T-helper 1 cell treated with Interleukin-12 subunit alpha and Interleukin-12 subunit beta and Interleukin-4 antibody, amounts not matched to agents 30 μg/mL and 1 μg/mL, for 36 hours (primary cell): ENCODE measurements around the gene HIF1AN.

Experiments used
- H3K27ac Mint-ChIP-seq: one replicate; pipeline ENCODE4 v1.8.0; 2021; ENCODE audit warnings: mild to moderate bottlenecking, mixed read lengths
- H3K27me3 Mint-ChIP-seq: one replicate; pipeline ENCODE4 v1.8.0; 2021; ENCODE audit warnings: low read depth, mixed read lengths
- H3K36me3 Mint-ChIP-seq: one replicate; pipeline ENCODE4 v1.8.0; 2021; ENCODE audit warnings: low read depth, mixed read lengths
- H3K4me1 Mint-ChIP-seq: one replicate; pipeline ENCODE4 v1.8.0; 2021; ENCODE audit warnings: low read depth, mixed read lengths
- H3K4me3 Mint-ChIP-seq: one replicate; pipeline ENCODE4 v1.8.0; 2021; ENCODE audit warnings: mild to moderate bottlenecking, moderate library complexity, mixed read lengths
- H3K9me3 Mint-ChIP-seq: one replicate; pipeline ENCODE4 v1.8.0; 2021; ENCODE audit warnings: mixed read lengths

HIF1AN gene

DNA sequence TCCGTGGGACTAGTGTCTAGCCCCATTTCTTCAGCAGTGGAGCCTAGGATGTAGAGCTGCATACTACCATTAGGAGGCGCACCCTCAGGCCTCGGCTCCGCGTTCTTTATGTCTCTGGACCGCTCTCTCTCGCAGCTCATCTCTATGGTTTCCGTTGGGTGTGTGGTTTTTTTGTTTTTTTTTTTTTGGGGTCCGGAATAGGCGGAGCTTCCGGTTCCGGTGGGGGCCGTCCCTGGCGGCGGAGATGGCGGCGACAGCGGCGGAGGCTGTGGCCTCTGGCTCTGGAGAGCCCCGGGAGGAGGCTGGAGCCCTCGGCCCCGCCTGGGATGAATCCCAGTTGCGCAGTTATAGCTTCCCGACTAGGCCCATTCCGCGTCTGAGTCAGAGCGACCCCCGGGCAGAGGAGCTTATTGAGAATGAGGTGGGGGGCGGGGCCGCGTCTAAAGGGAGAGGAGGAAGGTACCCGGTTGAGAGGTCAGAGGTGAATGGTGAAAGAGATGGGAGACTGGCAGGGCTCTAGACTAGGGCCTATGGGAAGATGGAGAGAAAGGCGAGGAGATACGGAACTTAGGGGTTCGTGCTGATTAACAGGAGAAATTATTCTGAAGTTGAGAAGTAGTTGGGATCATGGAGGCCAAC is at the start of gene HIF1AN:
Gene HIF1AN, plus strand, starts transcription at position 229 of the 639 bp plus-strand sequence. Its CDS starts 16 bp downstream, at position 245.
- Mint-ChIP-seq H3K36me3 (peaks cover 23% of the 10 kb centered on the region), H3K4me3 (no peak within 1 kb of the TSS), H3K27ac (no peak within 1 kb of the TSS), H3K27me3 (no peaks in the 10 kb centered on the region), H3K9me3 (no peaks in the 10 kb centered on the region), H3K4me1 (peaks cover 34% of the 10 kb centered on the region)

DNA sequence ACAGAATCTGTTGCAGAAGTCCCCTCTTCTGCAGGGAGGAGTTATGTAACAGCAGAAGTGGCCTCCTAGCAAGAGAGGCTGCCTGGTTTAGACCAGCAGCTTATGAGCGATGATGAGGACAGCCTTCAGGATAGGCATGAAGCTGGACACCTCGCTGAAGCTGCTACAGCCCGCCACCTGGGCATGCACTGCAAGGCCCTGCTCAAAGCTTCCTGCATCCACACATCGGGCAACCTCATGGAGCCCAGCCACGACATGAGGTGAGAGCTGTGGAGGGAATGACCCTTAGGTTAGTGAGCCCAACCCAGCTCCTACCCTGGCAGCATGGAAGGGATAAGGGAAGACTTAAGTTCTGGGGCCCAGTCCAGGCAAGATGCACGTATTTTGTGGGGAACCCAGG is 48.2 kb upstream of the HIF1AN start:
- no peaks in the 10 kb centered on the region for H3K27me3 Mint-ChIP-seq
- no peak overlapping the region for H3K27ac Mint-ChIP-seq
- H3K36me3 Mint-ChIP-seq, result peaks cover 65% of the 10 kb centered on the region

DNA sequence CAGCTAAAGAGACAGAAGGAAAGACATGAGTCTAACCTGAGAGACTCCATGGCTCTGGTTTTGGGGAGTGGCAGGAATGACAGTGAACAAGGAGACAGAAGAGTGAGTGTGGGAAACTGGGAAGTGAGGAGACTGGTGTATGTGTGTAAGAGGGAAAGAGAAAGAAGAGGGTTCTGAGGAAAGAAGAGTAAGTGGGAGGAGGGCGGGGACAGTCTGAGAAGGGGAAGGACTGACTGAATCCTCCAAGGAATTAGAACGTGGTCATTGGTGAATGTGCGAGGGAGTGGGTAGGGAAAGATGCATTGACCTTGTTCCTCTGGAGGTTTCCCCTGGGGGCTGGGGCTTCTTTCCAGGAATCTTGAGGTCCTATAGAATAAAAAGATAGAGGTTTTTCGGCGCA is 46.3 kb upstream of the HIF1AN start:
- no peak overlapping the region for H3K27ac Mint-ChIP-seq
- no peaks in the 10 kb centered on the region for H3K9me3 Mint-ChIP-seq
- no peak overlapping the region for H3K4me3 Mint-ChIP-seq
- peaks cover 29% of the 10 kb centered on the region for H3K4me1 Mint-ChIP-seq
- H3K27me3 Mint-ChIP-seq, result no peaks in the 10 kb centered on the region
- H3K36me3 Mint-ChIP-seq, result peaks cover 70% of the 10 kb centered on the region

More for the DNA sequence above, 48.2 kb upstream of the HIF1AN start:
- no peaks in the 10 kb centered on the region for H3K9me3 Mint-ChIP-seq
- peaks cover 34% of the 10 kb centered on the region for H3K4me1 Mint-ChIP-seq
- H3K4me3 Mint-ChIP-seq, result no peak overlapping the region

DNA sequence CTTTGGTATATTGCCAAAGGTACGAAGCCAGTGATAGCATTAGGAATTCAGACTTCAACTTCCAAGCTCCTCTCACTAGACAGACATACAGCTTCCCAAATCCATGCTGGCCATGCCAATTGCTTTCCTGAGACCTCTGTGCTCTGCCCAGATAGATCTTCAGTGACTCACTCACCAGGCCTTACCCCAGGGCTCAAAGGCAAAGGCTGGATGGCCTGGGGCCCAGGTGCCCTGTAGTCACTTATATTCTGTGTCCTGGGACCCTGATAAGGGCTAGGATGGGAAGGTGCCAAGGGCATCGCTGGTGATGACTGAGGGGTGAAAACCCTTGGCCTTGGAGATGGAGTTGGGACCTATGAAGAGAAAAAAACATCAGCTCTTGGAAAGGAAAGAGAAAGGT is 45.2 kb upstream of the HIF1AN start:
- Mint-ChIP-seq H3K27me3 (no peaks in the 10 kb centered on the region), H3K4me3 (no peak overlapping the region), H3K36me3 (peaks cover 70% of the 10 kb centered on the region), H3K4me1 (peaks cover 29% of the 10 kb centered on the region), H3K9me3 (no peaks in the 10 kb centered on the region), H3K27ac (peak overlapping the region; percentile 11)

DNA sequence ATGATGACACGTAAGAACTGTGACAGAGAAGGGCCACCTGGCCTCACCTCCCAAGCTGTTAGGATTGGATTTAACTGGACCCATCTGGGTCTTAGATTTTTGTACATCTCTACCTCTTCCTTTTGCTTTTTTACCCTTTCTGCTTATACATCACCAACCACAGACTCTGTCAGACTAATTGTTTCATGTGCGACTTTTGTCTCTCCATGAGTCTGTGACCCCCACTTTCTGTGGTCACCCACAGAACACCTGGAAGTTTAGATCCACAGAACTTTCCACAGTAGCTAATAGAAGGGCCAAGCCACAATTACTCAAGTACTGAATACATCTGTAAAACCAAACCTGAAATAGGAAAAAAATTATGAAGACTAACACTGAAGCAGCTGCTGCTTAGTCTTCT is 39.2 kb upstream of the HIF1AN start:
- H3K27me3 Mint-ChIP-seq, result no peaks in the 10 kb centered on the region
- no peak overlapping the region for H3K4me3 Mint-ChIP-seq
- peaks cover 63% of the 10 kb centered on the region for H3K4me1 Mint-ChIP-seq
- H3K27ac Mint-ChIP-seq, result peak overlapping the region; percentile 64
- peaks cover 70% of the 10 kb centered on the region for H3K36me3 Mint-ChIP-seq
- no peaks in the 10 kb centered on the region for H3K9me3 Mint-ChIP-seq

DNA sequence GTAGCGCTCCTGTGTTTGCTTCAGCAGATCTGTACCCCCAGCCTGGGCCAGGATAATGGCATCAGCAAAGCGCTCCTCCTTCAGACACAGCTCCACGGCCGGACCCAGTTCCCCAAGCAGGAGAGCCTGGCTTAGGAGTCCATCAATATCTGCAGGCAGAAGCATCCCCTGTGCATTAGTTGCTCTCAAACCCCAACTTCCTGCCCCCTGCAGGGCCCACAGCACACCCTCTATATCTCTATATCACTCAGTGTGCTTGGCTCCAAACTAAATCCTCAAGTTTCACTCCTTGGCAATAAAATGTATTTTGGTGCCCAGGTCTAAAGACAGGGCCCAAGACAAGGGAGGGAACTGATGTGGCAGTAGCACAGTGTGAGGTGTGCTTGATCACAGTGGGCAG is 37.7 kb upstream of the HIF1AN start:
- peak overlapping the region; percentile 53 for H3K4me3 Mint-ChIP-seq
- peaks cover 77% of the 10 kb centered on the region for H3K36me3 Mint-ChIP-seq
- peak overlapping the region; percentile 83 for H3K27ac Mint-ChIP-seq
- H3K27me3 Mint-ChIP-seq, result no peaks in the 10 kb centered on the region
- no peaks in the 10 kb centered on the region for H3K9me3 Mint-ChIP-seq
- peaks cover 75% of the 10 kb centered on the region for H3K4me1 Mint-ChIP-seq

DNA sequence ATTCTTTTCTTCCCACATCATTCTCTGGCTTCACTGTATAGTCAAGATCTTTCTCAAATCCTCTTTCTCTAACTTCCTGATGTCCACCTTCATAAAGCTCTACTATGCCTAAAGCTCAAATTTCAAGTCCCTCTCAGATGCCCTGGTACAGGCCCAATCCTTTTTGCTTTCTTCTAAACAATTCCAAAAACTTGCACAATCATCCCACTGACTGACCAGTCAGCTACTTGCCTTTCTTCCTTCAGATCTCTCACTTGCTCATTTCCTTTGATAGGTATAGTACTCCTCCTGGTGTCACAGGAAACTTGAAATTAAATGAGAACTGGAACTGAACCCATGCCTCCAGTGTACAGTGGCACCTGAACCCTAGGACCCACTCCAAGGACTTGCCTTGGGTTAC is 34.3 kb upstream of the HIF1AN start:
- peak overlapping the region; percentile 28 for H3K27ac Mint-ChIP-seq
- H3K4me1 Mint-ChIP-seq, result peaks cover 80% of the 10 kb centered on the region
- peaks cover 74% of the 10 kb centered on the region for H3K36me3 Mint-ChIP-seq
- no peaks in the 10 kb centered on the region for H3K27me3 Mint-ChIP-seq
- H3K9me3 Mint-ChIP-seq, result no peaks in the 10 kb centered on the region
- peak overlapping the region; percentile 10 for H3K4me3 Mint-ChIP-seq

DNA sequence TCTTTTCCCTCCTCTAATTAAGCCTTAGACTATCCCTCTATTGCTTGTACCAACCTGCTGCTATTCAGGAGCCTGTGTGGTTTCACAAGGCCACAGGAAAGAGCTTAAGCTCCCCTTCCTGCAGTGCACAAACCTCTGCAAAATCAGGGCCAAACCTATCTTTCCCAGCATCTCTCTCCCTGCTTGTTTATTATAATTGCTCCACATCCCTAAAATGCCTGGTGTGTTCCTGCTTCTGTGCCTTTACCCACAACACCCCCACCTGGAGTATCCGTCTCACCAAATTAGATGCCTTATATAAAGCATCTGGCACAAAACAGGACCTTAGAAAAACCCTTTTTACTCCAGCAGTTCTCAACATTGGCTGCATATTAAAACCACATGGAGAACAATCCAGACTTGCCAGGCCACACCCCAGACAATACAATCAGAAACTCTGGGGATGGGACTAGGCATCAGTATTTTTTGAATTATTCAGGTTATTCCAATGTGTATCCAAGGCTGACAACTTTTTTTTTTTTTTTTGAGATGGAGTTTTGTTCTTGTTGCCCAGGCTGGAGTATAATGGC is 32.7 kb upstream of the HIF1AN start:
- no peaks in the 10 kb centered on the region for H3K9me3 Mint-ChIP-seq
- peak overlapping the region; percentile 14 for H3K4me3 Mint-ChIP-seq
- no peaks in the 10 kb centered on the region for H3K27me3 Mint-ChIP-seq
- H3K36me3 Mint-ChIP-seq, result peaks cover 79% of the 10 kb centered on the region
- H3K4me1 Mint-ChIP-seq, result peaks cover 84% of the 10 kb centered on the region
- H3K27ac Mint-ChIP-seq, result peak overlapping the region; percentile 57

DNA sequence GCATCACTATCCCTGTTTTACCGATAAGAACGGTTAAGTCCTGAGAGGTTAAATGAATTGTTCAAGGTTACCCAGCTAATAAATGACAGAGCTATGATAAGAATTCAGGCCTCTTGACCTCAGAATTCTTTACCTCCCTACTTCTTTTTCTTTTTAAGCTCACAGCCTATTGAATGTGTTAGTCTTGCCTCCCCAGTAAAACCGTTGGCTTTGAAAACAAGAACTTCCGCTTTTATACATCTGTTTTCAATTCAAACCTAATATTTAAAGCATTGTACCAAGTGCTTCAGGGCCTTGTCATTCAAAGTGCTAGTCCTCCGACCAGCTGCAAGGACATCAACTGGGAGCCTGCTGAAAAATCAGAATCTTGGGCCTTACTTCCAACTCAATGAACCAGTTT is 31.6 kb upstream of the HIF1AN start:
- H3K9me3 Mint-ChIP-seq, result no peaks in the 10 kb centered on the region
- no peaks in the 10 kb centered on the region for H3K27me3 Mint-ChIP-seq
- H3K4me3 Mint-ChIP-seq, result no peak overlapping the region
- H3K27ac Mint-ChIP-seq, result peak overlapping the region; percentile 27
- peaks cover 82% of the 10 kb centered on the region for H3K4me1 Mint-ChIP-seq
- peaks cover 74% of the 10 kb centered on the region for H3K36me3 Mint-ChIP-seq

DNA sequence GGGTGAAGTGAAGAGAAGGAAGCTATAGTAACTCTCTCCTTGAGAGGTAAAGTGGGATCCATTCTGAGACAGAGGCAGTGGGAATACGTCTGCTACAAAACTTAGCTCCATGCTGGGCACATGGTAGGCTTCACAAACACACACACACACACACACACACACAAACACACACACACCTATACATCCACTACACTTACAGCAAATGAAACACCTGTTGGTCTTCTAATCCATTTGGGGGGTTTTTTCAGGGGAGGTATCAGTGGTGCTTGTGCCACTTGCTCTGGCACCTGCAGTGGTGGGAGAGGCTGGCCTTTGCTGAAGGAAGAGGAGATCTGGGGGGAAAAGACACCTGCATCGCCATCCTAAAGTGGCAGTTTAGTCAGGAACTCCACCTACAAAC is 30.6 kb upstream of the HIF1AN start:
- H3K27ac Mint-ChIP-seq, result peak overlapping the region; percentile 97
- peaks cover 82% of the 10 kb centered on the region for H3K4me1 Mint-ChIP-seq
- no peaks in the 10 kb centered on the region for H3K27me3 Mint-ChIP-seq
- no peaks in the 10 kb centered on the region for H3K9me3 Mint-ChIP-seq
- H3K36me3 Mint-ChIP-seq, result peaks cover 64% of the 10 kb centered on the region
- peak overlapping the region; percentile 91 for H3K4me3 Mint-ChIP-seq

DNA sequence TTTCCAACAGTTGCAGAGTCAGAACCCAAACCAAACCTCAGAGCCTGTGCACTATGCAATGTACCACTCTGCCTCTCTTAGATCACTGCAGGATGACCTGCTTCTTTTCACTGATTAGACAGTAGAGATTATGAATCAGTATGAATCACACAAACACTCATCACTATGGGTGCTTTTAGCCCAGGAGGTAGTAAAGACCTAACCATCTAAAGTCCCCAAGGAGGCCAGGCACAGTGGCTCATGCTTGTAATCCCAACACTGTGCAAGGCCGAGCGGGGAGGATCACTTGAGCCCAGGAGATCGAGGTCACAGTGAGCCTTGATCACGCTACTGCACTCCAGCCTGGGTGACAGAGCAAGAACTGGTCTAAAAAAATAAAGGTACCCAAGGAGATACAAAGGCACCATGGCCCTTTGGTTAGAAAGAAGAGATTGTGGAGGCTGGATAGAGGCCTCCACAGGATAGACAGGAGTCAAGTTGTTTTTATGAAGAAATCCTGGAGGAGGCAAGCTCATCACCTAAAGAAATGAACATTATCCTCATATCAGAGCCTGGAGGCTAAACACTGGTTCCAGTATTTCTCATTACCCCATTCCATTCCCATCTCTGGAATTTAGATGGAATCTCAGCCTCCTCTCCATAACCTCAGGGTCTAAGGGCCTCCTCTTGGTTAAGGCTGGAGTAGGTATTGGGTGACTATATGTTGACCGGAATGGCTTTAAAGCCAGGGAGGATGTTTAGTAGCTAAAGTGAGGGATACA is 29.0 kb upstream of the HIF1AN start:
- Mint-ChIP-seq H3K4me3 (peak overlapping the region; percentile 91), H3K9me3 (no peaks in the 10 kb centered on the region), H3K4me1 (peaks cover 86% of the 10 kb centered on the region), H3K27ac (peak overlapping the region; percentile 97), H3K36me3 (peaks cover 59% of the 10 kb centered on the region), H3K27me3 (no peaks in the 10 kb centered on the region)

DNA sequence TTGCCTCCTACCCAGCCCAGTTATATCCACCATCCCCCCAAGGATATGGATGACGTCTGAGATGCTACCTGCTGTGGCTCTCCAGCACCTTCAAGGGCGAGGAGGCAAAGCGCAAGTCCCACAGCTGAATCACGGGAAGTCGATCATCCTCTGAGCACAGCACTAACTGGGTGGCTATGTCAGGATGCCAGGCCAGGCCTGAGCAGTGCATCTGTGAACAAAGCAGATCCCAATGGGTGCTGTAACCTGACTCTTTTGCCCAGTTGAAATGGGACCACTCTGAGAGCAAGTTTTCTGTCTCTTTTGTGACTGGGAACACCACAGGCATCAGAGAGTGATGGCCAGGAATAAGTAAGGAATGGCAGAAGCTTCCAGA is 28.4 kb upstream of the HIF1AN start:
- Mint-ChIP-seq H3K4me1 (peaks cover 86% of the 10 kb centered on the region), H3K4me3 (peak overlapping the region; percentile 91), H3K9me3 (no peaks in the 10 kb centered on the region), H3K27ac (peak overlapping the region; percentile 97), H3K36me3 (peaks cover 58% of the 10 kb centered on the region), H3K27me3 (no peaks in the 10 kb centered on the region)

DNA sequence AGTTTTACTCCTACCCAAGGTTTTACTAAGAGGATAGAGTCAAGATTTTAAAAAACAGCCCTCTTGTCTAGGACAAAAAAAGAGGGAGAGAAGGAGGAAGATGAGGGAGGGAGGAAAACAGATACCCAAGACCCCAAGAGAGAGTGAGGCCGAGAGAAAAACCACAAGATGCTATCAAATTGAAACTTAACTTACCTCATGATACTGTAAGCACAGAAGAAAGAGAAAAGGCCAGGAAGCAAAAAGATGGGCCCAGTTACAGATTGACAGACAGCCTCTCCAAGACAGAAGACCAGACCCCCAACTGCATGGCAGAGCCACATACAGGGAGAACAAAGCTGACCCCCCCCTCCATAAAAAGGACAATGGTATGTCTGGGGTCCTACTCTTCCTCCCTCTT is 27.5 kb upstream of the HIF1AN start:
- no peaks in the 10 kb centered on the region for H3K9me3 Mint-ChIP-seq
- no peaks in the 10 kb centered on the region for H3K27me3 Mint-ChIP-seq
- peak overlapping the region; percentile 97 for H3K27ac Mint-ChIP-seq
- peak overlapping the region; percentile 91 for H3K4me3 Mint-ChIP-seq
- peaks cover 57% of the 10 kb centered on the region for H3K36me3 Mint-ChIP-seq
- H3K4me1 Mint-ChIP-seq, result peaks cover 87% of the 10 kb centered on the region

DNA sequence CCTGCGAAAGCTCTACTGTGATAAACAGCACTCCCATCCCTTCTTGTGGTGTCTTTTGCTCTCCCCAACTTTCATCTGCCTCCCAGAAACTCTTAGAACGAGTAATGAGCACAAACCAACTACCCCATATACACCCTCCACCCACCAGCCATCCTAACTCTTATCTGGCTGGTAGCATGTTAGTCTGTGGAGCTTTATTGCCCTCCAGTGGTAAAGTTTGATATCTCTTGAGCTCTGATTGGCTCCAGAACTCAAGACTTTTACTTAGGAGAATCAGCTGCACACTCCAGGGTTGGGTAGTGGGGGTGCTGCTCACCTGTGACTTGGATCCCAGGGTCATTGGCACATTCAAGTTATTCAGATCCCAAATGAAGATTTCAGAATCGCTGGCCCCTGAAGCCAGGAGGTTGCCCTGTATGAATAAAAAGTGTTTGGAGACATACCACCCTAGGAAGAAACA is 27.0 kb upstream of the HIF1AN start:
- peaks cover 57% of the 10 kb centered on the region for H3K36me3 Mint-ChIP-seq
- peaks cover 87% of the 10 kb centered on the region for H3K4me1 Mint-ChIP-seq
- no peaks in the 10 kb centered on the region for H3K27me3 Mint-ChIP-seq
- peak overlapping the region; percentile 91 for H3K4me3 Mint-ChIP-seq
- no peaks in the 10 kb centered on the region for H3K9me3 Mint-ChIP-seq
- H3K27ac Mint-ChIP-seq, result peak overlapping the region; percentile 97
